HT1080 (cell line): ENCODE results near the gene STK11. TPM values are rescaled to one million over a fixed set of nuclear protein-coding genes. Genes with fewer than 3 reads are reported as not detected.

Source experiments
- DNase-seq: peaks from one replicate; pipeline ENCODE4 v3.0.0-alpha.2; 2015; ENCODE audit warnings: low read depth
- total RNA-seq: library from RNA; depleted of rRNA; stranded (reverse); fragments of >200 nt; shearing (Covaris generic); gene quantifications from 2 replicates; pipeline ENCODE4 v1.2.3, GENCODE V29; 2014; rRNA removed

STK11 gene
- total RNA-seq, 1 experiment from 2014 or later, result 77.2 TPM

DNA sequence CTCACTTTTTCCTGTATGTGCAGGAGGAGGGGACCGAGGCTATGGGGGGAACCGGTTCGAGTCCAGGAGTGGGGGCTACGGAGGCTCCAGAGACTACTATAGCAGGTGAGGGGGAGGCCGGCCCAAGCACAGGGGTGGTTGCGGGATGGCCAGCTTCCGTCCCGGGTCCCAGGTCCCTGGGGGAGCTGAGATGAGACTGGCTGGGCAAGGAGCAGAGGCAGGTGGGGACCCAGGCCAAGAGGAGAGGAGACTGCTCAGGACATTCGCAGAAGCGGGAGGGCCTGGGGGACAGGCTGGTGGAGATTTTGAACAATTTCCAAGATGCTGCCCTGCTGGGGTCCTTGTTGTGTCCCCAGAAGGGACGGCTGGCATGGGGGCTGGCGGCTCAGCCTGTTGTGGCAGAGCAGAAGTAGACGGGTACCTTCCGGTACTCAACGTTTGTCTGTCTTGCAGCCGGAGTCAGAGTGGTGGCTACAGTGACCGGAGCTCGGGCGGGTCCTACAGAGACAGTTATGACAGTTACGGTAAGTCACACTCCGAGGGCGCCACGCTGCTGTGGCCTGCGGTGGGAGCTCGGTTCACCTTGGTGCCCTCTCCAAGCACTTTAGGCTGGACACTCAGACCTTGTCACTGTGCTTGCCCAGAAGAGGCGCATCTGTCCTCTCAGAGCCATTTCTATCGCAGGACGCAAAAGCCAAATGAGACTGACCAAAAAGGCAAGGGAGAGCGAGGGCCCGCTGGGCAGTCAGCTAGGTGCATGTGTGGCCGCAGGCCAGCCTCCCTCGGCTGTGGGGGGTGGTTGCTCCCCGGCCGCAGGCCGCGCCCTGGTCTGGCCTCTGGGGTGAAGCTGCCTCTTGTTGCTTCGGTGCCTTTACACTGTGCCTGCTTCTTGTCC, 66.2 kb downstream of the STK11 start:
- DNase-seq, result no peak

GRCh38 chr19:1272423-1273262, 67.1 kb downstream of the STK11 start:
- no peak for DNase-seq

GRCh38 chr19:1273263-1274041, 67.9 kb downstream of the STK11 start:
- no peak for DNase-seq

- no peak for DNase-seq
These were observed 68.7 kb downstream of the STK11 start for GRCh38 chr19:1274081-1274851.

GRCh38 chr19:1274852-1275259, 69.3 kb downstream of the STK11 start:
- no peak for DNase-seq

GRCh38 chr19:1275260-1275975, 69.8 kb downstream of the STK11 start, which contains the start of gene FAM174C:
TSS of gene FAM174C (plus strand) at chr19:1275530. CDS start at chr19:1275550, 20 bp downstream.
- peak; percentile 95 for DNase-seq

- no peak for DNase-seq
These were observed 70.5 kb downstream of the STK11 start for GRCh38 chr19:1275976-1276627.

DNA sequence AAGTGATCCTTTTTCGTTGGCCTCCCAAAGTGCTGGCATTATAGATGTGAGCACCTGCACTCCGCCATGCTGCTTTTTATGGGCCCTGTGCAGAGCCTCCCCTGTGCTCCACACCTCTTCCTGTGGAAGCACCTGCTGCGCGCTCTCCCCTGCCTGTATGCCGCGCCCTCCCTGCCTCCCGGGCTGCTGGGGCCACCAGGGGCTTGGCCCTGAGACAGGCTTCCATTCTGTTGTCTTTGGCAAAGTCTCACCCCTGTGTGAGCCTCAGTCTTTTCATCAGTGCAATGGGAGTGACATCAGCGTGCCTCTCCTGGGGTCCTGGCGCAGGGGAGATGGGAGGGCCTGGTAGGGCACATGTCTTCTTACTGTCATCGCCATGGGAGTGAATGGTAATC, 71.0 kb downstream of the STK11 start:
- DNase-seq, result no peak

GRCh38 chr19:1277061-1277460, 71.5 kb downstream of the STK11 start:
- no peak for DNase-seq

Other genes starting within 250 kb of the STK11 start
- gene WDR18, start 221.4 kb upstream of the STK11 start, total RNA-seq, result 197 and 221 TPM in 2 replicates
- gene GRIN3B, start 205.4 kb upstream of the STK11 start, total RNA-seq, result 0.03 TPM in 1 of 2 replicates, not detected in the other
- gene TMEM259, start 184.7 kb upstream of the STK11 start, total RNA-seq, result 127 and 130 TPM in 2 replicates
- gene RNU6-2, start 184.3 kb upstream of the STK11 start, total RNA-seq, result not detected in 2 replicates
- 122 and 196 TPM in 2 replicates for gene CNN2, start 179.2 kb upstream of the STK11 start, total RNA-seq
- gene ABCA7, start 165.7 kb upstream of the STK11 start, total RNA-seq, result 2.0 and 3.0 TPM in 2 replicates
- gene ARHGAP45, start 138.6 kb upstream of the STK11 start, total RNA-seq, result 1.4 TPM in 2 replicates
- gene POLR2E, start 110.4 kb upstream of the STK11 start, total RNA-seq, result 231 and 271 TPM in 2 replicates
- gene GPX4, start 101.8 kb upstream of the STK11 start, total RNA-seq, result 221 and 243 TPM in 2 replicates
- gene SBNO2, start 31.5 kb upstream of the STK11 start, total RNA-seq, result 28.2 and 31.7 TPM in 2 replicates
- gene CBARP, start 32.2 kb downstream of the STK11 start, total RNA-seq, result 3.1 and 3.2 TPM in 2 replicates
- gene ATP5F1D, start 36.0 kb downstream of the STK11 start, total RNA-seq, result 55.4 and 127 TPM in 2 replicates
- 10.1 and 11.2 TPM in 2 replicates for gene MIDN, start 42.8 kb downstream of the STK11 start, total RNA-seq
- gene CIRBP, start 63.6 kb downstream of the STK11 start, total RNA-seq, result 170 and 219 TPM in 2 replicates
- gene FAM174C, start 69.8 kb downstream of the STK11 start, total RNA-seq, result 53.1 and 58.1 TPM in 2 replicates
- 0.45 TPM in 1 of 2 replicates, not detected in the other for gene EFNA2, start 80.1 kb downstream of the STK11 start, total RNA-seq
- gene NDUFS7, start 178.1 kb downstream of the STK11 start, total RNA-seq, result 101 and 141 TPM in 2 replicates
- 53.9 and 58.5 TPM in 2 replicates for gene GAMT, start 195.8 kb downstream of the STK11 start, total RNA-seq
- 158 and 183 TPM in 2 replicates for gene DAZAP1, start 201.8 kb downstream of the STK11 start, total RNA-seq
- 1,915 and 2,084 TPM in 2 replicates for gene RPS15, start 232.6 kb downstream of the STK11 start, total RNA-seq
- 0.53 and 0.63 TPM in 2 replicates for gene APC2, start 244.3 kb downstream of the STK11 start, total RNA-seq